KOPT-K1 (cell line): ENCODE data around the gene RAB40A.

ENCODE experiments used
- H3K27ac ChIP-seq: fragments of 200-600 bp; sonication (generic); 2 replicates; pipeline ENCODE4 v1.5.1; 2016; ENCODE audit warnings: antibody characterized with exemption, mild to moderate bottlenecking, low read depth, low read length; ENCODE audit not compliant: poor library complexity, severe bottlenecking
- H3K36me3 ChIP-seq: fragments of 200-600 bp; sonication (generic); 2 replicates; pipeline ENCODE4 v1.5.1; 2017; ENCODE audit warnings: antibody characterized with exemption, mild to moderate bottlenecking, low read length, moderate library complexity; ENCODE audit not compliant: insufficient read depth
- H3K9me3 ChIP-seq: fragments of 200-600 bp; sonication (generic); 2 replicates; pipeline ENCODE4 v1.5.1; 2017; ENCODE audit warnings: antibody characterized with exemption, low read length, mild to moderate bottlenecking; ENCODE audit not compliant: insufficient read depth, poor library complexity, severe bottlenecking

The RAB40A gene, protein sequence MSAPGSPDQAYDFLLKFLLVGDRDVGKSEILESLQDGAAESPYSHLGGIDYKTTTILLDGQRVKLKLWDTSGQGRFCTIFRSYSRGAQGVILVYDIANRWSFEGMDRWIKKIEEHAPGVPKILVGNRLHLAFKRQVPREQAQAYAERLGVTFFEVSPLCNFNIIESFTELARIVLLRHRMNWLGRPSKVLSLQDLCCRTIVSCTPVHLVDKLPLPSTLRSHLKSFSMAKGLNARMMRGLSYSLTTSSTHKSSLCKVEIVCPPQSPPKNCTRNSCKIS

GRCh38 chrX:103519389-103519788 is at the start of gene RAB40A:
TSS of gene RAB40A (minus strand) at chrX:103519489. CDS start at chrX:103500756, 18,733 bp downstream.
- no peak within 1 kb of the TSS for H3K27ac ChIP-seq
- no peaks in the 10 kb centered on the region for H3K36me3 ChIP-seq
- H3K9me3 ChIP-seq = no peaks in the 10 kb centered on the region

DNA sequence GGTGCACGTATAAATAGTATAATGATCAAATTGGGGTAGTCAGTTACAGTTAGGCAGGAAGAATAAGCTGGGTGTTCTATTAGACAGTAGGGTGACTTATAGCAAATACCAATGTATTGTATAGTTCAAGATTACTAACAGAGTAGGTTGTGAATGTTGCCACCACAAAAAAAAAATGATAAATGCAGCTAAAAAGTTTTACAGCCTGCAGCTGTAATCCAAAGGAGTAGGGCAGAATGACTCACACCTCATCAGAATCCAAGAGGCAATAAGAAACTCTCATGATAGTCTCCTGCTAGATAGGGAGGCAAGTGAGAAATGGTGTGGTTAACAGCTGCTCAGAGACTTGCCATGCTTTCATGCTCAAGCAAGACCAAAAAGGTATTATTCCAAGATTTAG is 46.5 kb upstream of the RAB40A start:
- Histone ChIP-seq H3K27ac (no peak overlapping the region), H3K36me3 (no peaks in the 10 kb centered on the region), H3K9me3 (no peaks in the 10 kb centered on the region)

DNA sequence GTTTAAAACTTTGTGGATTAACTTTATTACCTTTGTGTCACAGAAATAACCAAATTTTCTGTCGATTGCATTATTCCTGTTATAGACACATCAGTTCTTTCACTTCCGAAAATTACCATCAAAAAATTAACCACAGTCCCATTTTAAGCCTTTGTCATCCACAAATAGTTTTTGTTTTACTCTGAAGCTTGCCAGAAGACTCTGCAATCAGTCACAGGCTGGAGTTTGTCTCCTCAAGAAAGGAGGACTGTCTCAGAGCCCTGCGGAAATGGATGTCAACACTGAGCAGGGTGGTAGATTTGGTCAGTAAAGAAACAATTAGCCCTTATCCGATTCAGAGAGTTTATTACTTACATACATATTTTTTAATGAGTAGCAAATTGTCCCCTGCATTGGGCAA is 45.9 kb upstream of the RAB40A start:
- no peaks in the 10 kb centered on the region for H3K9me3 ChIP-seq

GRCh38 chrX:103562801-103563200 is 43.5 kb upstream of the RAB40A start:
- no peaks in the 10 kb centered on the region for H3K36me3 ChIP-seq

More for the DNA sequence above, 45.9 kb upstream of the RAB40A start:
- H3K27ac ChIP-seq = no peak overlapping the region
- H3K36me3 ChIP-seq = no peaks in the 10 kb centered on the region

DNA sequence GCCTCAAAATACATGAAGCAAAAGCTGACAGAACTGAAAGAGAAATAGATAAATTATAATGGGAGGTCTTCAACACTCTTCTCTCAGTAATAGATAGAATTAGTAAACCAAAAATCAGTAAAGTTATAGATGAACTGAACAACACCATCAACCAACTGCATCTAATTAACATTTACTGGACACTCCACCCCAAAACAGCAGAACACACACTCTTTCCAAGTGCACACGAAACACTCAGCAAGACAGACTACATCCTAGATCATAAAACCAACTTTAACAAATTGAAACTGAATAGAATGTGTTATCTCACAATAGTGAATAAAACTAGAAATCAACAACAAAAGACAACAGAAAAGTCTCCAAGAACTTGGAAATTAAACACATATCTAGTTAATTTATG is 41.0 kb upstream of the RAB40A start:
- no peaks in the 10 kb centered on the region for H3K36me3 ChIP-seq
- H3K9me3 ChIP-seq = no peaks in the 10 kb centered on the region
- H3K27ac ChIP-seq = no peak overlapping the region

More at GRCh38 chrX:103562801-103563200, 43.5 kb upstream of the RAB40A start:
- Histone ChIP-seq H3K27ac (no peak overlapping the region), H3K9me3 (no peaks in the 10 kb centered on the region)

GRCh38 chrX:103556963-103557612 is 37.8 kb upstream of the RAB40A start:
- Histone ChIP-seq H3K27ac (no peak overlapping the region), H3K9me3 (no peaks in the 10 kb centered on the region), H3K36me3 (no peaks in the 10 kb centered on the region)

DNA sequence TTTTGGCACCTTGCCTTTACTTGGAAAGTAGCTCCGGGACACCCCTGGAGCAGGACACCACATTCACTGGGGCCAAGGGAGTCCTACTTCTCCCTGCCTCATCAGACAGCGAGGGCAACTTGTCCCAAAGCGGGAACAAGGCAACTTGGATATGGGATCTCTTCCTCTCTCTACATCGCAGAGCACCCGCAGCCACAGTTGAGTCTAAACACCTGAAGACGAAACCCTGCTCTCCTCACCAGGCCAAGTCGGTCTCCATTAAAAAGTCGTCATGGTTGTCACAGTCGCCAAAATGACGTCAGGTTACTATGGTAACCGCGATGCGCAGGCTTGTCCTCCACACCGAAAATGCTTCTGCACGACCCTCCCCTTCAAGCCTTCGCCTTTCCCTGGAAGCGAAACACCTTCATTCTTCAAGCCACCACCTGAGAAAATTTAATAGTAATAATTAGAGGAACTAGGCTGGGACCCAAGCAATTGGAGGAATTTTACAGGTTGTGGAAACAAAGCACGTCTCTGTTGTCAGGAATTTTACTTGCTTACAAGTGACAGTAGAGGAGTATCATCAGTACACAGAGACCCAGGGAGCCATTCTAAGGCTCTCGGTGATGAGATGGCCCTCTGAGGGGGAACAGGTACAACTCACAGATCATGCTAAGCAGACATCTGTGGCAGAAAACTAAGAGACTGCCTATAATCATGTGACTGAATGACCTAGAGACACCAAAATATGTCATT is 35.6 kb upstream of the RAB40A start:
- Histone ChIP-seq H3K27ac (peak overlapping the region; percentile 25), H3K36me3 (no peaks in the 10 kb centered on the region), H3K9me3 (no peaks in the 10 kb centered on the region)

DNA sequence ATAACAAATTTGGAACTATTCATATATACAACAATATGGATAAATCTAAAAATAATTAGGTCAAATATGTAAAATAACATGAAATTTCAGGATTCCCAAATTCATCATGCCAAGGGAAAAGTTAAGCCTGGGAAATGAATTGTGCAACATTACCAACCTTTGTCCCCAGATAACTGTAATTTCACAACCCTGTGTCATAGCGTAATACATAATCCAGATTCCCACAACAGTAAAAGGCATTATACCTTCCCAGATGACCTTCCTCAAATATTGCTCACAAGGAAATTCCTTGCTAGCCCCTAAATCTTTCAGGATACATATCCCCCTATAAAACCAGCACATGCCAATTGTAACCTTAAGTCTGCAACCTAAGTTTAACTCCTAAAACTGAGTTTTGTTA is 32.9 kb upstream of the RAB40A start:
- H3K36me3 ChIP-seq = no peaks in the 10 kb centered on the region
- no peak overlapping the region for H3K27ac ChIP-seq
- no peaks in the 10 kb centered on the region for H3K9me3 ChIP-seq

DNA sequence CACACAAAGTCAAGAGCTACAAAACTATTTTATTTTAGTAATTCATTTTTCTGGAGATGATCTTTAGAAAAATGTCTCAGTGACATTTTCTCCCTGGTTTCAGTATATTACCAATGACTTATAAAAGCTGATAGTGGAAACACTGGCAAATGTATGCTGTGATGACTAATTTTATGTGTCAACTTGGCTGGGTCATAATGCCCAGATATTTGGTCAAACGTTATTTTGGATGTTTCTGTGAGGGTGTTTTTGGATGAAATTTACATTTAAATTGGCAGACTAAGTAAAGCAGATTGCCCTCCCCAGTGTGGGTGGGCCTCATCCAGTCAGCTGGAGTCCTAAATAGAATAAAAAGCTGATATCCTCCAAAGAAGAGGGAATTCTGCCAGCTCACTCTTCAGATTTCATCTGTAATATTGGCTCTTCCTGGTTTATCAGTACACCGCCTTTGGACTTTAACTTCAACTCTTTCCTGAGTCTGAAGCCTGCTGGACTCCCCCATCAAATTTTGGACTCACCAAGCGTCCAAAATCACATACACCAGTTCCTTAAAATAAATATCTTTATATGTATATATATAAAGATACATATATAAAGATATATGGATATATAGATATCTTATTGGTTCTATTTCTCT is 31.2 kb upstream of the RAB40A start:
- Histone ChIP-seq H3K27ac (no peak overlapping the region), H3K36me3 (no peaks in the 10 kb centered on the region), H3K9me3 (no peaks in the 10 kb centered on the region)

GRCh38 chrX:103549916-103550315 is 30.6 kb upstream of the RAB40A start:
- Histone ChIP-seq H3K27ac (no peak overlapping the region), H3K9me3 (no peaks in the 10 kb centered on the region), H3K36me3 (no peaks in the 10 kb centered on the region)

- Histone ChIP-seq H3K36me3 (no peaks in the 10 kb centered on the region), H3K9me3 (no peaks in the 10 kb centered on the region), H3K27ac (no peak overlapping the region)
Measured at GRCh38 chrX:103540145-103540544, 20.9 kb upstream of the RAB40A start.

DNA sequence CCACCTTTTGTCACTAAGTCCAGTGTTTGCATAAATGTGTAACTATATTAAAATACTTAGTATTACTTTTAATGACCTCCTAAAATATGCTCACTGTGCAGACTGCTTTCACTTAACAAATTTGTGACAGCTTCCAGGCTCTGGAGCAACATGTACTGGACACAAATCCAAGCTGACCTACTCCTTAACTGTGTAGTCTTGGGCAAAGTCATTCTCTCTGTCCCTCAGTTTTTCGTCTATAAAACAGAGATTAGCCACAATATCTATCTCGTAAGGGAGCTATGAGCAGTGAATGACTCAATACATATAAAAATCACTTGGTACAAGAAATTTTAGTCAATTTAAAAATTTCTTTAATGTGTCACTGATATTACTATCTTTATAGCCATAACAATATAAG is 20.4 kb upstream of the RAB40A start:
- Histone ChIP-seq H3K9me3 (no peaks in the 10 kb centered on the region), H3K27ac (no peak overlapping the region), H3K36me3 (no peaks in the 10 kb centered on the region)

DNA sequence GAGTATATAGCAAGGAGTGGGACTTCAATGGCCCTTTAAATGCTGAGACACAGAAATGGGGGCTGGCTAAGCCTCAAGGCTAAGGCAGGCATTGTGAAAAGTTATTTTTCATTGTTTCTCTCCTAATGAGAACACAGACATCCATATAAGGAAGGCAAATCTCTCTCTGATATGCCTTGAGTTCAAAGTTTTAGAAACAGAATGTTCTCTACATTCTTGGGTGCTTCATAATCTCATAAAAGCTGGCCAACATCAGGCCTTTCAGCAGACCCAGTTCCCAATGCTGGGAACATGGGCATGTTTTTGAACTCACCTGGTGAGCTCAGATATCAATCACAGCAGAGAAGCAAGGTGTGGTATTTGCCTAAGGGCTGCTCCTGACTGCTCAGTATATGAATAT is 19.4 kb upstream of the RAB40A start:
- H3K9me3 ChIP-seq = no peaks in the 10 kb centered on the region
- H3K36me3 ChIP-seq = no peaks in the 10 kb centered on the region
- H3K27ac ChIP-seq = no peak overlapping the region

- Histone ChIP-seq H3K27ac (no peak overlapping the region), H3K36me3 (no peaks in the 10 kb centered on the region), H3K9me3 (no peaks in the 10 kb centered on the region)
Measured at GRCh38 chrX:103537871-103538387, 18.6 kb upstream of the RAB40A start.

DNA sequence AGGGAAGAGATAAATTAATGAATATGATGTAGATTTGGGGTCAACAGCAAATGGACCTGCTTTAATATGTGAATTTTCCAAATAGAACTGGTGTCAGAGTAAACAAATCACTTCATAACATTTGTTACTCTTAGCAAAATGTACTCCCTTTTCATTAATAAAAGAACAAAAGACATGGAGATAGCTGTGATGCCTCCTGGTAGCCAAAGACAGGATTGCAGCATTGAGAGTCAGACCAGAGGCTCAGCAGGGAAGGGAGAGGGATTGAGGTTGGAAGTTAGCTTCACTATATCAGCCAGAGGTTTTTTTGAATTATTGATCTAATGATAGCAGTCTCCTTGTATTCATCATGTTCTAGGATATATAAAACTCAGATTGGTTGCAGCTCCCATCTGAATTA is 17.4 kb upstream of the RAB40A start:
- Histone ChIP-seq H3K36me3 (no peaks in the 10 kb centered on the region), H3K27ac (no peak overlapping the region), H3K9me3 (no peaks in the 10 kb centered on the region)
